Stimulated activated naive CD8-positive, alpha-beta T cell treated with anti-CD3 and anti-CD28 coated beads, Interleukin-15, amount 100 ng/mL, for 72 hours (primary cell): Measurements from ENCODE around the gene LDLR.
"Not testable (repeated sequence)": the region's sequence is repeated elsewhere in the genome, so short reads cannot be mapped to it uniquely, and the experiment has no call there.

Experiments used
- ATAC-seq: fragments of 150-1000 bp; cut with Tn5 transposase; 2 replicates; pipeline ENCODE4 v1.10.0; 2021; ENCODE audit warnings: mild to moderate bottlenecking, moderate library complexity
- DNase-seq, 2 donors: peaks; one replicate each; pipeline ENCODE4 v3.0.0; 2021 to 2022
- H3K27ac Mint-ChIP-seq, 2 donors: one replicate each; pipeline ENCODE4 v1.8.0; 2022; ENCODE audit warnings: mild to moderate bottlenecking in 2 of 2, mixed read lengths in 2 of 2, moderate library complexity in 2 of 2
- H3K27me3 Mint-ChIP-seq: one replicate; pipeline ENCODE4 v1.8.0; 2022; ENCODE audit warnings: mixed read lengths
- H3K4me1 Mint-ChIP-seq: one replicate; pipeline ENCODE4 v1.8.0; 2022; ENCODE audit warnings: mild to moderate bottlenecking, mixed read lengths
- H3K4me3 Mint-ChIP-seq, 2 donors: one replicate each; pipeline ENCODE4 v1.8.0; 2022; ENCODE audit warnings: mild to moderate bottlenecking in 2 of 2, mixed read lengths in 2 of 2, moderate library complexity in 1 of 2
- H3K9me3 Mint-ChIP-seq, 2 donors: one replicate each; pipeline ENCODE4 v1.8.0; 2022; ENCODE audit warnings: mixed read lengths in 2 of 2

LDLR gene

DNA sequence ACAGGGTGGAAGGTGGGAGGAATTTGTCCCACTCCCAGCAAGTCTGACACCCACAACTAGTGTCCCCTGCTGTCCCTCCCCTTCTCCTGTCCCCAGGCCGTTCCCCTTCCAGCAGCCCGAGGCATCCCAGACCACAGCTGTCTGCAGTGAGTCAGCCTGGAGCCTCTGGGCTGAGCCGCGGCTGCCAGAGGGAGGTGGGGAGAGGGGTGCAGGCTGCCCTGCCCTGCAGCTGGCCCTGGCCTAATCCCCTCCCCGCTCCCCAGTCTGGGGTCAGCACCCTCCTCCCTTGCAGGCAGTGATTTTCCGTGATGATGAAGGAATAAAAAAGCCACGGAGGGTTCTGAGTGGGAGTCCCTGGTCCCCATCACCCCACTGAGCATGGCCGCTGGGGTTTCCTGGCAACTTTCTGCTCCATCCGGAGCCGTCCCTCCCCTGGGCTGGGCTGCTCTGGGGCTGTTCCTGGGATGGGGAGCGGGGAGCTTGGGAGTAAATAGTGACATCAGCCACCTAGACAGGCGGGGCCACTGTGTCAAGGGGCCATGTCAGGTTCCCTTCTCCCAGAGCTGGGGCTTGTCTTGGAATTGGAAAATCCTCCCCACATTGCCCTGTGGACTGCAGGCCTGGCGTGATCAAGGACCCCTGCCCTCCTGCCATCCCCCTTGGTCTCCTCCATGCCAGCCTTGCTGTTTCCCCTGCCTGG lies 49.5 kb downstream of the LDLR start:
- DNase-seq: no peak

DNA sequence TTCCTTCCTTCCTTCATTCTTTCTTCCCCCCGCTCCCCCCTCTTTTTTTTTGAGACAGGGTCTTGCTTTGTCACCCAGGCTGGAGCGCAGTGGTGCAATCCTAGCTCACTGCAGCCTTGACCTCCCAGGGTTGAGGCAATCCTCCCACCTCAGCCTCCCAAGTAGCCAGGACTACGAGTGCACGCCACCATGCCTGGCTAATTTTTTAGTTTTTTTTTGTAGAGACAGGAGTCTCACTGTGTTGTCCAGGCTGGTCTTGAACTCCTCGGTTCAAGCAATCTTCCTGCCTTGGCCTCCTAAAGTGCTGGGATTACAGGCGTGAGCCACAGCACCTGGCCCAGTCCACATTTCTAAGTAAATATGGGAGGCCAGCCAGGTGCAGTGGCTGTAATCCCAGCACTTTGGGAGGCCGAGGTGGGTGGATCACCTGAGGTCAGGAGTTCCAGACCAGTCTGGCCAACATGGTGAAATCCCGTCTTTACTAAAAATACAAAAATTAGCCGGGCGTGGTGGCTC lies 50.8 kb downstream of the LDLR start:
- not testable (repeated sequence) for H3K27me3 Mint-ChIP-seq, ATAC-seq, H3K4me3 Mint-ChIP-seq

More for the DNA sequence above, 49.5 kb downstream of the LDLR start:
- H3K27ac Mint-ChIP-seq: peak overlapping the region in 1 of 2 donors; percentile 42
- H3K4me1 Mint-ChIP-seq: peaks cover 23% of the 10 kb centered on the region
- peak overlapping the region in 1 of 2 donors; percentile 39 for H3K4me3 Mint-ChIP-seq
- H3K27me3 Mint-ChIP-seq: peaks cover 7% of the 10 kb centered on the region
- ATAC-seq: no peak
- no peaks in the 10 kb centered on the region for H3K9me3 Mint-ChIP-seq

DNA sequence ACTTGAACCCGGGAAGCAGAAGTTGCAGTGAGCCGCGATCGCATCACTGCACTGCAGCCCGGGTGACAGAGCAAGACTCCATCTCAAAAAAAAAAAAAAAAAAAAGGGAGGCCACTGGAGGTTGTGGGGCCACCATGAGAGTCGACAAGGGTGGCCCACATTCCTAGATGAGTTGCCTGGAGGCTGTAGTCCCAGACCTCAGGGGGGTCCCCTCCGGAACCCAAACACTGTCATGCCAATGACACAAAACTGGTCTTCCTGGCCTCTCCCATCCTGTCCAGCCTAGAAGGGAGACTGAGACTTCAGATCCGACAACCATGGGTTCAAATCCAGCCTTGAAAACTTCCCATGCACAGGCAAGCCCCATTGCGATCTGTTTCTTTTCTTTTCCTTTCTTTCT lies 51.6 kb downstream of the LDLR start:
- Mint-ChIP-seq H3K4me3 (no peak overlapping the region), H3K9me3 (no peaks in the 10 kb centered on the region), H3K4me1 (peaks cover 23% of the 10 kb centered on the region), H3K27me3 (peaks cover 7% of the 10 kb centered on the region), H3K27ac (no peak overlapping the region)
- DNase-seq (no peak), ATAC-seq (no peak)

More for the DNA sequence above, 50.8 kb downstream of the LDLR start:
- H3K9me3 Mint-ChIP-seq, DNase-seq, H3K27ac Mint-ChIP-seq: not testable (repeated sequence)
- peaks cover 23% of the 10 kb centered on the region for H3K4me1 Mint-ChIP-seq

DNA sequence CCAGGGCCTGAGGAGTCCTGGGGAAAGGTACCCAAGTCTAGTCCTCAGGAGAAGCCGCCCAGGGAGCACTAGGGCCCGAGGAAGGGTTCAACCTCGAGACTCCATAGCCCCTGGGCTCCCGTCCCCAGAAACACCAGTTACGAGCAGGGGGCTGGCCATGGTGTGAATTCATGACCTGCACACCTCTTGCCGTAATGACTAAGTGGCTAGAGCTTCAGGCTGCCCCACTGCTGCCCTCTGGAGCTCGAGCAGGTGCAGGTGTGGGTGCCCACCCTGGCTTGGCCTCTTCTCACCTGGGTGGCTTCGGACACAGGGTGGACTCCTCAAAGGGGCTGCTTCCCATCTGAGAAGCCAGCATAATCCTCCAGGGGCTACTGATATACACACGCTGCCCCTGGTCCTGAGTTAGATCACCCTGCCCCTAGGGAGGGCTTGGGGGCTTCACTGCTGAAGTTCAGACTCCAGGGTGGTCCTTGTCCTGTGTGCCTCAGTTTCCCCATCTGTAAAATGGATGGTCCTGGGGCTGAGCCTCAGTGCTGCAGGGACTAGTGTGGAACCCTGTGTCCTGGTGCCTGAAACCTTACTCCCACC lies 52.8 kb downstream of the LDLR start:
- peaks cover 23% of the 10 kb centered on the region for H3K4me1 Mint-ChIP-seq
- no peaks in the 10 kb centered on the region for H3K9me3 Mint-ChIP-seq
- H3K4me3 Mint-ChIP-seq: no peak overlapping the region
- no peak for DNase-seq
- H3K27ac Mint-ChIP-seq: no peak overlapping the region
- ATAC-seq: no peak
- H3K27me3 Mint-ChIP-seq: peaks cover 7% of the 10 kb centered on the region

DNA sequence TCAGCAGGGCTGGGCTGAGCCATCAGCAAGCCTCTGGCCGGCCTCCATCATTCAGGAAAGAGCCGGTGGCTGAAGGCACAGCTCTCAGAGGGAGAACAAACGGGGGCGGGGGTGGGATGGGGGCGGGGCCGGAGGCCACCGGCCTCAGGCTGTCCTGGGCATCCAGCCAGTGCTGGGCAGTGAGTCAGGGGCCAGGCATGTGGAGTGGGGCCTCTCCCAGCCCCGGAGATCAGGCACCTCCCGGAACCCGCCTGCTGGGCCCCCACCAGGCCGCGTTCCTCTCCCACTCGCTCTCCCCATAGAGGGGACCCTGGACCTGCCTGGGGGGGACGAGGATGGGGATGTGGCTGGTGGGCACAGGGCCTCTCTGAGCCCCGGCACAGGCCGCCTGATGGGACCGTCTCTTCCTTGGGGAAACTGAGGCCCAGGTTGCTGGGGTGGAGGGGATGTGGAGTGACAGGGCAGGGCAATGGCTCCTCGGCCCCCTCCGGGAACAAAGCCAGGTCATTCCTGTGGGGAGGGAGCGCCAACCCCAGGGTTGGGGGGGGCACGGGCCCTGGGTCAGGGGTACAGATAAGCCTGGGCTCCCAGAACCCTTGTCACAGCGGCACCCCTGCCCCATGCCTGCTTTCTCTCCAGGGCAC lies 53.4 kb downstream of the LDLR start:
- DNase-seq (no peak), ATAC-seq (peak; percentile 41)
- H3K4me3 Mint-ChIP-seq: peak overlapping the region in 1 of 2 donors; percentile 35
- no peaks in the 10 kb centered on the region for H3K9me3 Mint-ChIP-seq
- H3K4me1 Mint-ChIP-seq: peaks cover 19% of the 10 kb centered on the region
- H3K27me3 Mint-ChIP-seq: peaks cover 7% of the 10 kb centered on the region
- H3K27ac Mint-ChIP-seq: no peak overlapping the region

DNA sequence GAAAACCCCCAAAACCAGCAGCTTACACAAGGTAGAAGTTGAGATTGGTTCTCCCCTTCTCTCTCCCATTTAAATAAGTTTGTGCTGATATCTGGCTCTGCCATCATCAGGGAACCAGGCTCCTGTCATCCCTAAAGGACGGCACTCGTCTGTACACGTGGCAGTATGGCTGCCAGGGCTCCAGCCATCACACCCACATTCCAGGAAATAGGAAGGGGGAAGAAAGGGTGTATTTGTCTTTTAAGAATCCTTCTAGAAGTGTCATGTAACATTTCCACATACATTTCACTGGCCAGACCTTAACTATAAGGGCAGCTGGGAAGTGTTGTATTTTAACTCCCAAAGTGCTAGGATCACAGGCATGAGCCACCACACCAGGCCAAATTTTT lies 56.3 kb downstream of the LDLR start:
- Mint-ChIP-seq H3K27me3 (no peaks in the 10 kb centered on the region), H3K9me3 (no peaks in the 10 kb centered on the region), H3K27ac (peak overlapping the region in 1 of 2 donors; percentile 60), H3K4me1 (peaks cover 12% of the 10 kb centered on the region), H3K4me3 (no peak overlapping the region)
- no peak for ATAC-seq
- DNase-seq: no peak

DNA sequence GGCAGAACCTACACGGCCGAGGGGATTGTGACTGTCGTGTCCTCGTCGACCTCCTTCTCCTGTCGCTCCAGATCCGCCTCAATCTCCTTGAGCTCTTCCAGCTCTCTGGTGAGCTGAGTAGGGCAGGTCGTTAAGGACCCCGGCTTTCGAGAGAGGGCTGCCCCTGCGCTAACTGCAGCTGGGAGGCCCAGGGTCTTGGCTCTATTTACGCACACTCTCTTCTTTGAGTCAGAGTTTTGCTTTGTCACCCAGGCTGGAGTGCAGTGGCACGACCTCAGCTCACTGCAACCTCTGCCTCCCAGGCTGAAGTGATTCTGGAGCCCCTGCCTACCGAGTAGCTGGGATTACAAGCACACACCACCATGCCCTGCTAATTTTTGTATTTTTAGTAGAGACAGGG lies 58.7 kb downstream of the LDLR start:
- no peak overlapping the region for H3K27ac Mint-ChIP-seq
- no peak for DNase-seq
- no peaks in the 10 kb centered on the region for H3K9me3 Mint-ChIP-seq
- H3K4me3 Mint-ChIP-seq: no peak overlapping the region
- no peaks in the 10 kb centered on the region for H3K27me3 Mint-ChIP-seq
- peaks cover 14% of the 10 kb centered on the region for H3K4me1 Mint-ChIP-seq
- no peak for ATAC-seq

DNA sequence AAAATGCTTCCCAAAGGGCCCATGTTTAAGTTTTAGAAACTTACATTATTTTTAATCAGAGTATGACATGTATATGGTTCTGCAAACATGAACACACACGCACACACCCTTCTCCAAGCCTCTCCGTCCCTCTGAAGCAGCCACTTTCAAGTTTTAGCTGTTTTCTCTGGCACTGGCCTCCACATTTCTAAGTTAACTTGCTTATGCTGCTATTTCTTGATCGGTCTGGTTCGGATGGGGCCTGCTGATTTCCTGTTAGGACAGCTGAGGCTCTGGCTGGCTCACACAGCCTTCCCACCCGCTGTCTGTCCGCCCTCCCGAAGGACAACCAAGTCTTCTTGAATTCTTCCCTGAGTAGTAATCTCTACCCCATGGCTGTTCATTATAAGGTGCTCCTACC lies 61.9 kb downstream of the LDLR start:
- H3K9me3 Mint-ChIP-seq: no peaks in the 10 kb centered on the region
- H3K27ac Mint-ChIP-seq: no peak overlapping the region
- no peak for DNase-seq
- H3K4me1 Mint-ChIP-seq: peaks cover 25% of the 10 kb centered on the region
- no peaks in the 10 kb centered on the region for H3K27me3 Mint-ChIP-seq
- H3K4me3 Mint-ChIP-seq: no peak overlapping the region
- ATAC-seq: no peak

DNA sequence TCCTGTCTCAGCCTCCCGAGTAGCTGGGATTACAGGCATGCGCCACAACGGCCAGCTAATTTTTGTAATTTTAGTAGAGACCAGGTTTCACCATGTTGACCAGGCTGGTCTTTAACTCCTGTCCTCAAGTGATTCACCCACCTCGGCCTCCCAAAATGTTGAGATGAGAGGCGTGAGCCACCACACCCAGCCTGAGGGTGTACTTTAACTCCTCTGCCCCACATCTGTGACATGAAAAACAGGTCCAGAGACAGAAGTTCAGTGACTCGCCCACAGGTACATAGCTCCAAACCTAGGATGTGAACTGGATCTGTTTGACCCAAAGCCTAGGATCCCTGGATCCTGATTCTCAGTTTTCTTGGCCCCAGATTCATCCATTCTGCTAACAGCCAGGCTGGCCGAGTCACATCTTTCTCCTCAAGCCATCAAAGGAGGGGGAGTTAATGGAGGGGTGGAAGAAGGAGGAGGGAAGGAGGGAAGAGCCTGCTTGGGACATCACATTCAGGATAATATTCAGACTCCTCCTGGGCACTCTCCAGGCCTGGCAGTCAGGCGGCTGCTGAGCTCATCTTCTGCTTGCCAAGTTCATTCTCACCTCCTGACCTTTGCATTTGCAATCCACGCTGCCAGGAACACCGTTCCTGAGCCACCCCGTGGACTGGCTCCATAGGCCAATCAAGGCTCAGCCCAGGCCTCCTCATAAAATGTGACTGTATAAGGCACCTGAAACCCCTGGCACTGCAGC lies 63.2 kb downstream of the LDLR start:
- ATAC-seq: no peak
- H3K27ac Mint-ChIP-seq: no peak overlapping the region
- no peaks in the 10 kb centered on the region for H3K27me3 Mint-ChIP-seq
- no peaks in the 10 kb centered on the region for H3K9me3 Mint-ChIP-seq
- H3K4me3 Mint-ChIP-seq: no peak overlapping the region
- H3K4me1 Mint-ChIP-seq: peaks cover 28% of the 10 kb centered on the region
- DNase-seq: no peak

DNA sequence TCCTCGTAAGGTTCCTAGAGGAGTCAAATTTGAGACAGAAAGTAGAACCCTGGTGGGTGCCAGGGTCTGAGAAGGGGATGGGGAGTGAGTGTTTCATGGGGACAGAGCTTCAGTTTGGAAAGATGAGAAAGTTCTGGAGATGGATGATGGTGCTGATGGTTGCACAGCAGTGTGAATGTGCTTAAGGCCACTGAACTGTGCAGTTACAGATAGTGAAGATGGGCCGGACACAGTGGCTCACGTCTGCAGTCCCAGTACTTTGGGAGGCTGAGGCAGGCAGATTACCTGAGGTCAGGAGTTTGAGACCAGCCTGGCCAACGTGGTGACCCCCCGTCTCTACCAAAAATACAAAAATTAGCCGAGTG lies 65.4 kb downstream of the LDLR start:
- DNase-seq: no peak
- H3K9me3 Mint-ChIP-seq: no peaks in the 10 kb centered on the region
- no peaks in the 10 kb centered on the region for H3K27me3 Mint-ChIP-seq
- no peak for ATAC-seq
- H3K4me3 Mint-ChIP-seq: peak overlapping the region; percentile 83 to 92
- peaks cover 28% of the 10 kb centered on the region for H3K4me1 Mint-ChIP-seq
- peak overlapping the region; percentile 59 to 64 for H3K27ac Mint-ChIP-seq

DNA sequence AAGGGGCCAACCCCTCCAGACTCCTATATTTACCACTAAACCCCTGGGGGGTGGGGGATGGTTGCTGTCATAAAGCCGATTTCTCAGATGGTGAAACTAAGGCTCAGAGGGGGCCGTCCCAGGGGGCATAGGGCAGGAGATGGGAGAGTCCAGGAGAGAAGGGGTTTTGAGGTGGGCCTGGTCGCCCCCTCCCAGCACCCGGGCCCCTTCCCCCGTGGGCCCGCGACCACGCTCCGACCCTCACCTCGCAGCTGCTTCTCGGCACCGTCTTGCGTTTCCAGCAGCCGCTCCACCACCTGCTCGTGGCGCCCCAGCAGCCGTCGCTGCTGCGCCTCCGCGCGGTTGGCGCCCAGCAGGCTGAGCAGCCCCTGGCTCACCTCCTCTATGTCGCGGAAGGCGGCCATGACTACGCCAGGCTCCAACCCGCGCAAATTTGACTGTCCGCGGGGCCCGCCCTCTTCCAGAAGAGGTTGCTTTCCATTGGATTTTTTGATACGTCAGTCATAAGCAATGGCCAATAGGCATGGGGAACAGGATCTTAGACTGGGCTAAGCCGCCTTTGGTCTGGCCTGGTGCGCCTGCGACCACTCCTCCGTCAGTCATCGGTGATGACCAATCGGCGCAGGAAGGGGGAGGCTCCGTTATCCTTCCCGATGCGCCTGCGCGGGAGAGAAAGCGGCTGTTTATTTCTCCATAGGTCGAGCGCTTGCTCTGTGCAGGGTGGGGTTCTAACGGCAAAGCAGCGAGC lies 66.3 kb downstream of the LDLR start, which contains the start of gene SPC24:
Gene SPC24, minus strand, starts transcription at position 410 of the 748 bp plus-strand sequence. Its CDS starts 6 bp downstream, at position 404.
- ATAC-seq: peak; percentile 99
- peak within 1 kb of the TSS; percentile 83 to 92 for H3K4me3 Mint-ChIP-seq
- DNase-seq: peak; percentile 93 to 97
- H3K9me3 Mint-ChIP-seq: no peaks in the 10 kb centered on the region
- no peaks in the 10 kb centered on the region for H3K27me3 Mint-ChIP-seq
- peaks cover 28% of the 10 kb centered on the region for H3K4me1 Mint-ChIP-seq
- H3K27ac Mint-ChIP-seq: peak within 1 kb of the TSS; percentile 94 to 97

DNA sequence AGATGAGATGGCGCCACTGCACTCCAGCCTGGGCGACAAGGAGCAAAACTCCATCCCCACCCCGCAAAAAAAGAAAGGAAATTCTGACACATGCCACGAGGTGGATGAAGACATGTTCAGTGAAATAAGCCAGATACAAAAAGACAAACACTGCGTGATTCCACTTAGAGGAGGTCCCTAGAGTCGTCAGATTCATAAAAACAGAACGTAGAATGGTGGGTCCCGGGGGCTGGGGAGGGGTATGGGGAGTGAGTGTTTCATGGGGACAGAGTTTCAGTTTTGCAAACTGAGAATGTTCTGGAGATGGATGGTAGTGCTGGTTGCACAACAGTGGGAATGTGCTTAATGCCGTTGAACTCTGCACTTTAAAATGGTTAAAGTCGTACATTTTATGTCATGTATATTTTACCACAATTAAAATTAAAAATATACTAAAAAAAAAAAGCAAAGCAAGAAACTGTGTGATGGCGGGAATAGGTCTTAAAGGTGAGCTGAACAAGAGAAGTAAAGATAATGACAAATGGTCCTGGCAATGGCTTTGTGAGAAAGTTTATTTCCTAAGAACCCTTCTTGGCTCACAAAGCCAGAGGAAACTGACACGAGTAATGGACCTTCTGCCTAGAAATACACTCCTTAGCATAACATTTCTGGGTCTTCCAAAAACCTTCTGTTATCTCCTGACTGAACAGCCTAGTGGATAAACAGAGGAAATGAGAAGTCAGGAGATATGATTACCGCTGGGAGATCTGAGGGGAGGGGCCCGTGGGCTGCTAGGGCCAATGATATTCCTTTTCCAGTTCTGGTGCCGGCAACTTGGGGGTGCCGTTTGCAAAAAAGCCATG lies 70.6 kb downstream of the LDLR start:
- Mint-ChIP-seq H3K4me3 (no peak overlapping the region), H3K9me3 (no peaks in the 10 kb centered on the region), H3K4me1 (peaks cover 11% of the 10 kb centered on the region), H3K27ac (no peak overlapping the region), H3K27me3 (no peaks in the 10 kb centered on the region)
- ATAC-seq (no peak), DNase-seq (no peak)

DNA sequence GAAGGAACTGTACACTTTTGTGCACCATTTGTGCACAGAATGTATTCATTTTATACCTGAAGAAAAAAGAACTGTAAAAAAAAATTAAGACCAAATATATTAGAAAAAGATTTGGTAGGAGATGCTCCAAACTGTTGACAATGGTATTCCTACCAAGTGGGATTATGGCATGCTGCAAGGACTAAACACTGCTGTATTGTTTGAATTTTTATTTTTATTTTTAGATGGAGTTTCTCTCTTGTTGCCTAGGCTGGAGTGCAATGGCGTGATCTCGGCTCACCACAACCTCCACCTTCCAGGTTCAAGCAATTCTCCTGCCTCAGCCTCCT lies 71.1 kb downstream of the LDLR start:
- H3K27me3 Mint-ChIP-seq, DNase-seq, H3K4me3 Mint-ChIP-seq, H3K27ac Mint-ChIP-seq, H3K9me3 Mint-ChIP-seq, ATAC-seq: not testable (repeated sequence)
- H3K4me1 Mint-ChIP-seq: peaks cover 11% of the 10 kb centered on the region

DNA sequence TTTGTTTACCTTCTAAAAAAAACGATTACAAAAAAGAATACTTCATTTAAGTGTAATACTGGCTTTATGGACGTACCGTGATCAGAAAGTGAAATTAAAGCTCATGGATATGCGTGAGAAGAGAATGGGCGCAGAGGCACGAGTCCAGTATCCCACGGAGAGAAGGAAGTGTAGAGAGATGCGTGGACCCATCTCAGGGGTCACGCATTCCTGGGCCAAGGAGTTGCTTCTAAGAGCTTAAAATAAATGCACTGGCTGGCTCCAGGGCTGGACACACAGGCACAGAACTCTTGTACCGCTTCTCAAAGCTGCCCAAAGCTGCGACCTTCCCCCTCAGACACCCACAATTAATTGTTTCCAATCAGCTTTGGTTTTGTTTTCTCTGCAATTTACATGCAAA lies 75.0 kb downstream of the LDLR start:
- Mint-ChIP-seq H3K27ac (no peak overlapping the region), H3K27me3 (no peaks in the 10 kb centered on the region), H3K9me3 (no peaks in the 10 kb centered on the region), H3K4me1 (no peaks in the 10 kb centered on the region), H3K4me3 (no peak overlapping the region)
- DNase-seq: no peak
- no peak for ATAC-seq
